Mucosa of rectum (tissue), 2 donors: Measurements from ENCODE around the gene KRT76.

ENCODE experiments used
- H3K27ac ChIP-seq, 2 donors: one replicate each; pipeline ENCODE4 v1.7.0; 2013; ENCODE audit warnings: inconsistent platforms in 2 of 2, low read depth in 2 of 2, low read length in 2 of 2
- H3K27me3 ChIP-seq, 2 donors: one replicate each; pipeline ENCODE4 v1.7.0; 2013; ENCODE audit warnings: low read length in 2 of 2; ENCODE audit not compliant: control insufficient read depth in 2 of 2, insufficient read depth in 2 of 2
- H3K36me3 ChIP-seq, 2 donors: one replicate each; pipeline ENCODE4 v1.7.0; 2013; ENCODE audit warnings: low read length in 2 of 2; ENCODE audit not compliant: control insufficient read depth in 2 of 2, insufficient read depth in 2 of 2
- H3K4me1 ChIP-seq, 2 donors: one replicate each; pipeline ENCODE4 v1.7.0; 2013; ENCODE audit warnings: low read length in 2 of 2, mild to moderate bottlenecking in 1 of 2; ENCODE audit not compliant: control insufficient read depth in 2 of 2, insufficient read depth in 2 of 2
- H3K4me3 ChIP-seq, 2 donors: one replicate each; pipeline ENCODE4 v1.7.0; 2013; ENCODE audit warnings: low read length in 2 of 2
- H3K9ac ChIP-seq, 2 donors: one replicate each; pipeline ENCODE4 v1.7.0; 2013; ENCODE audit warnings: low read length in 2 of 2, low read depth in 1 of 2, mild to moderate bottlenecking in 1 of 2
- H3K9me3 ChIP-seq, 2 donors: one replicate each; pipeline ENCODE4 v1.7.0; 2013; ENCODE audit warnings: low read length in 2 of 2; ENCODE audit not compliant: control insufficient read depth in 2 of 2
- donor health status: healthy.
- donor health status: Normal muscosa, but diverticular disease.

The KRT76 gene

GRCh38 chr12:52818887-52819420, 41.8 kb upstream of the KRT76 start:
- Histone ChIP-seq H3K27ac (no peak overlapping the region), H3K27me3 (no peaks in the 10 kb centered on the region), H3K9me3 (no peaks in the 10 kb centered on the region), H3K4me1 (peaks cover 3 to 5% of the 10 kb centered on the region in 2 donors), H3K4me3 (no peak overlapping the region), H3K9ac (no peak overlapping the region), H3K36me3 (no peaks in the 10 kb centered on the region)

- no peaks in the 10 kb centered on the region for H3K27me3 ChIP-seq
- H3K9ac ChIP-seq: no peak overlapping the region
Observed at GRCh38 chr12:52818388-52818787, 41.2 kb upstream of the KRT76 start.

GRCh38 chr12:52817699-52818238, 40.6 kb upstream of the KRT76 start:
- Histone ChIP-seq H3K36me3 (no peaks in the 10 kb centered on the region), H3K27me3 (no peaks in the 10 kb centered on the region), H3K9me3 (no peaks in the 10 kb centered on the region), H3K4me3 (no peak overlapping the region), H3K9ac (no peak overlapping the region), H3K27ac (no peak overlapping the region), H3K4me1 (peaks cover 3 to 5% of the 10 kb centered on the region in 2 donors)

More at GRCh38 chr12:52818388-52818787, 41.2 kb upstream of the KRT76 start:
- no peaks in the 10 kb centered on the region for H3K36me3 ChIP-seq
- no peak overlapping the region for H3K4me3 ChIP-seq
- no peaks in the 10 kb centered on the region for H3K9me3 ChIP-seq
- H3K4me1 ChIP-seq: peaks cover 3 to 5% of the 10 kb centered on the region in 2 donors
- no peak overlapping the region for H3K27ac ChIP-seq

DNA sequence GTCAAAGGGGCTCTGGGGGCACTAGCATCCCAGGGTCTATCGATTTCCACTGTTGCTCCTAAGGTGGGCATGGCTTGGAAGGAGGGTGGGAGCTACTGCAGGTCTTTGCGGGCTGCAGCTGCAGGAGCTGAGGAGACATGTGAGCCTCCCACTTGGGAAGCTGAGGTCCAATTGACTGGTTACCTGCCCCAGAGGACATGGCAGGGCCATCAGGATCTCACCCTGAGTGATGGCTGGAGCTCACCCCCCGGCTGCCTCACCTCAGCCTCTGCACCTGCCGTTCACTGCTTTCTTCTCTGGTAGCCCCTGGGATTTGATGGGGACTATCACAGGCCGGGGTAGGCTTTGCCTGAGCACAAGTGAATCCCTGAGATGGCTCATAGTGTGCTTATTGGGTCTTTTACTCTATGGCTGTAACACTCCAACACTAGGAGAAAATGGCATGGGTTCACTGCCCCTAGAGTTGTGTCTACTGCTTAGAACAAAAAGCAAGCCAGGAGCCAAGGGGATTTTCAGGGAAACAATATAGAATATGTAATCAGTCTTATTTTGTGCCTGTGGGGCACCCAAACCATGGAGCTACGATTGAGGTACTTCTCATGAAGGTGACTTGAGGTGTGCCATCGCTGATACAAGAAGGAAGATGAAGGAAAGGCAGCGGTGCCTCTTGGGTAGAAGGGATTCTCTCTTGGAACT, 40.0 kb upstream of the KRT76 start:
- no peak overlapping the region for H3K27ac ChIP-seq
- no peak overlapping the region for H3K4me3 ChIP-seq
- H3K27me3 ChIP-seq: no peaks in the 10 kb centered on the region
- no peaks in the 10 kb centered on the region for H3K9me3 ChIP-seq
- peaks cover 3% of the 10 kb centered on the region in 2 donors for H3K4me1 ChIP-seq
- no peak overlapping the region for H3K9ac ChIP-seq
- no peaks in the 10 kb centered on the region for H3K36me3 ChIP-seq

DNA sequence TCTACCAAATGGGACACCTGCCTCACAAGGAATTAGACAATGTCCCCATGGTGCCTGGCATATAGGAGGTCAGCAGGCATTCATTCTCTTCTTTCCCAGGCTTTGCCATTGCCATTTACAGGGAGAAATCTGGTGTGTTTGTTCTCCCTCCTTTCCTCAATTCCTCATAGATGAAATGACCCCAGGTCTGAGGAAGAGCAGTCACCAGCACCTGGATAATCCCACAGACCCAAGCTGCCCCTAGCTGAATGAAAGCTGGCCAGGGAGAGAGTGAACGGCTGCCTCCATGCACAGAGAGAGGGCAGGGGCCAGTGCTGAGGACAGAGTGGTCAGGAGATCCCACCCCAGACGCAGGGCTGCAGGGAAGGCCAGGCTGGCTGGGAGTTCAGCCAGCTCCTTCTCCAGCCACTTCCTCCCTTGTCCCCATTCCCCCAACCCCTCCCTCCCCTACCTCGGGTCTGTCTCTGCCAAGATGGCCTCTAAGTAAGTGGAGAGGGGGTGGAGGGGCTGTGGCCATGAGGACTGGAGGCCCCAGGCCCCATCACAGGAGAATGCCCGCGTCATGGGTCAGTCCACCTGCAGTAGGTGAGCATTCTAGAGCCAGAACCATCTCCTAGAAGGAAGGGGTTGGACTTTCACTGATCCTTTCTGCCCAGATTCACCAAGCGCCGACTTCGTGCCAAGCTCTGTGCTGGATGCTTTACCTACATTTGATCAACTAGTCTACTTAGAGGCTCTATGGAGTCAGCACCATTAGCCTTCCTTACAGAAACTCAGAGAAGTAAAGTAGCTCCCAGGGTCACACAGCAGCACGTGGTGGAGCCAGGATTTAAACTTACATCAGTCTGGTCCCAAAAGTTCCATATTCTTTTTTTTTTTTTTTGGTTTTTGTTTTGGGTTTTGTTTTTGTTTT, 38.8 kb upstream of the KRT76 start:
- H3K27ac ChIP-seq: no peak overlapping the region
- no peak overlapping the region for H3K9ac ChIP-seq
- no peak overlapping the region for H3K4me3 ChIP-seq
- no peaks in the 10 kb centered on the region for H3K9me3 ChIP-seq
- H3K27me3 ChIP-seq: no peaks in the 10 kb centered on the region
- H3K4me1 ChIP-seq: no peaks in the 10 kb centered on the region
- no peaks in the 10 kb centered on the region for H3K36me3 ChIP-seq

DNA sequence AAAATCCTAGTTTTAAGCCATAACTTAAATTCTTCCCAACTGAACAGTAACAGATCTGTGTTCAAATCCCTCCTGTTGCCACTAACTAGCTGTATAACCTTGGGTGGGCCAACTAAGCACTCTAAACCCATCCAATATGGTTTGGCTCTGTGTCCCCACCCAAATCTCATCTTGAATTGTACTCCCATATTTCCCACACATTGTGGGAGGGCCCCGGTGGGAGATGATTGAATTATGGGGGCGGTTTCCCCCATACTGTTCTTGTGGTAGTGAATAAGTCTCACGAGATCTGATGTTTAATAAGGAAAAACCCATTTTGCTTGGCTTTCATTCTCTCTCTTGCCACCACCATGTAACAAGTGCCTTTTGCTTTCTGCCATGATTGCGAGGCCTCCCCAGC, 38.0 kb upstream of the KRT76 start:
- Histone ChIP-seq H3K9me3 (no peaks in the 10 kb centered on the region), H3K27me3 (no peaks in the 10 kb centered on the region), H3K4me3 (no peak overlapping the region), H3K9ac (no peak overlapping the region), H3K27ac (no peak overlapping the region), H3K4me1 (no peaks in the 10 kb centered on the region), H3K36me3 (no peaks in the 10 kb centered on the region)

DNA sequence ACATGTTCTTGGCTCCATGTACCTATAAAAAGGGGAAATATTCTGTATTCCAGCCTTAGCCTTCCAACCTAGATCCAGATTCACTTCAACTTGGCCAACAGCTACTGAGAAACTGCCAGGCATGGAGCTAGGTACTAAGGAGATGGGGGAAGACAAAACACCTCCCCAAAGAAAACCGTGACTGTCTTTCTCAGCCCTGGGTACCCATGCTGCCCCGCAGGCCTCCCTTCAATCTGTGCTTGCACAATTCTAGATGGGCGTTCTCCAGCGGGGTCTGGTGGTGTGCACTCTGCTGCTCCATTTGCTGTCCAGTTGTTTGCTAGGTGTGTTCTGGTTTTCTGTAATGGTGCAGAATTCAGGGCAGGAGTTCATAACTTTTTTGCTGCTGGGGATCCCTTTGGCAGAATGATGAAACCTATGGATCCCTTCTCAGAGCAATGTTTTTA, 37.6 kb upstream of the KRT76 start:
- H3K4me1 ChIP-seq: no peaks in the 10 kb centered on the region
- H3K36me3 ChIP-seq: no peaks in the 10 kb centered on the region
- H3K9ac ChIP-seq: no peak overlapping the region
- no peak overlapping the region for H3K27ac ChIP-seq
- no peaks in the 10 kb centered on the region for H3K9me3 ChIP-seq
- H3K27me3 ChIP-seq: no peaks in the 10 kb centered on the region
- H3K4me3 ChIP-seq: no peak overlapping the region

GRCh38 chr12:52813885-52814709, 37.0 kb upstream of the KRT76 start, which contains the start of gene KRT4:
Gene KRT4 (minus strand): TSS chr12:52814116. CDS start chr12:52814058, 58 bp downstream.
- no peaks in the 10 kb centered on the region for H3K27me3 ChIP-seq
- H3K27ac ChIP-seq: no peak within 1 kb of the TSS
- H3K4me3 ChIP-seq: no peak within 1 kb of the TSS
- no peak within 1 kb of the TSS for H3K9ac ChIP-seq
- H3K36me3 ChIP-seq: no peaks in the 10 kb centered on the region
- H3K4me1 ChIP-seq: no peaks in the 10 kb centered on the region
- H3K9me3 ChIP-seq: no peaks in the 10 kb centered on the region

DNA sequence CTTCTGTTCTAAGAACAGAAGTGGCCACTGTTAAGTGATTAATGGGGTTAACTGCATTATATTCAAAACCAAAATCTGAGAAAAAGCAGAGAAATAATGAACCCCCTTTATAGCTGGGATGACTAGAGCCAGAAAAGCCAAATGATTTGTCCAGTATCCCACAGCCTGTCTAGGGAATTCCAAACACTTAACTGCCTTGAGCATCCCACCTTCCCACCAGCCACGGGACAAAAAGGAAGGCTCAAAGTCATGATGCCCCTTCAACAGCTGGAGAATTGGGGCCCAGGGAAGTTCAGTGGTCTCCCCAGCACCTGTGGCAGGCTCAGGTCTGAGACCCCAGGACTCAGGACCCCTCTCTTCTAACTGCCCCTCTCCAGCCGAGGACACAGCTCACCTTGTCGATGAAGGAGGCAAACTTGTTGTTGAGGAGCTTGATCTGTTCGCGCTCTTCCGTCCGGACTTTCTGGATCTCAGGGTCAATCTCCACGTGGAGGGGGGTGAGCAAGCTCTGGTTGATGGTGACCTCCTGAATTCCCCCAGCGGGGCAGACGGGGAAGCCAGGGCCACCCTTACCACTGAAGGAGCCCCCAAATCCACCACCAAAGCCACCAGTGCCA, 36.2 kb upstream of the KRT76 start:
- H3K27me3 ChIP-seq: no peaks in the 10 kb centered on the region
- H3K9me3 ChIP-seq: no peaks in the 10 kb centered on the region
- H3K4me3 ChIP-seq: no peak overlapping the region
- H3K4me1 ChIP-seq: no peaks in the 10 kb centered on the region
- no peak overlapping the region for H3K27ac ChIP-seq
- no peaks in the 10 kb centered on the region for H3K36me3 ChIP-seq
- H3K9ac ChIP-seq: no peak overlapping the region
